Measurements from ENCODE around the gene CUX1. TPM values are rescaled to one million over a fixed set of nuclear protein-coding genes. Genes with fewer than 3 reads are reported as not detected.

CUX1 gene
- total RNA-seq, 2 experiments from 2014 or later = 35.6 to 38.0 TPM

GRCh38 chr7:102189756-102190155 lies 372.3 kb downstream of the CUX1 start:
- TF ChIP-seq CTCF (IDR thresholded peaks at IDR 0.05) = no peak
- Histone ChIP-seq H3K27me3 (ENCODE audit: control insufficient read depth in 1 of 2, insufficient read depth in 2 of 2, low read length in 2 of 2) (no peaks in the 10 kb centered on the region), H3K27ac (ENCODE audit: low read depth in 1 of 2, low read length in 2 of 2) (no peak overlapping the region), H3K4me1 (ENCODE audit: insufficient read depth, low read length) (no peaks in the 10 kb centered on the region), H3K9me3 (ENCODE audit: control insufficient read depth in 1 of 2, insufficient read depth in 1 of 2, low read length in 2 of 2) (no peaks in the 10 kb centered on the region), H3K4me3 (ENCODE audit: low read length) (no peak overlapping the region), H3K36me3 (ENCODE audit: insufficient read depth, low read length) (peaks cover 29% of the 10 kb centered on the region)
- ATAC-seq (ENCODE audit: poor library complexity) = no peak
- H3K27me3 Mint-ChIP-seq = no peaks in the 10 kb centered on the region
- H3K4me1 Mint-ChIP-seq (ENCODE audit: low read depth) = no peaks in the 10 kb centered on the region
- intact Hi-C loops (cut with DNase I, micrococcal nuclease) = no loop called here
- ChIA-PET CTCF (no interaction called here), POLR2A (no interaction called here)
- no peak for DNase-seq
- peaks cover 63% of the 10 kb centered on the region for H3K36me3 Mint-ChIP-seq (ENCODE audit: low read depth)
- no peak overlapping the region for H3K27ac Mint-ChIP-seq
- no peaks in the 10 kb centered on the region for H3K9me3 Mint-ChIP-seq
- H3K4me3 Mint-ChIP-seq = no peak overlapping the region

GRCh38 chr7:102190776-102191350 lies 373.4 kb downstream of the CUX1 start:
- no peak for TF ChIP-seq CTCF (IDR thresholded peaks at IDR 0.05)
- ATAC-seq (ENCODE audit: poor library complexity) (no peak), DNase-seq (no peak)
- H3K27ac ChIP-seq (ENCODE audit: low read depth in 1 of 2, low read length in 2 of 2) = no peak overlapping the region
- POLR2A ChIA-PET = no interaction called here
- Mint-ChIP-seq H3K27me3 (no peaks in the 10 kb centered on the region), H3K4me1 (ENCODE audit: low read depth) (no peaks in the 10 kb centered on the region), H3K36me3 (ENCODE audit: low read depth) (peaks cover 58% of the 10 kb centered on the region), H3K27ac (no peak overlapping the region), H3K4me3 (no peak overlapping the region), H3K9me3 (no peaks in the 10 kb centered on the region)
- no peaks in the 10 kb centered on the region for H3K27me3 ChIP-seq (ENCODE audit: control insufficient read depth in 1 of 2, insufficient read depth in 2 of 2, low read length in 2 of 2)
- H3K4me1 ChIP-seq (ENCODE audit: insufficient read depth, low read length) = no peaks in the 10 kb centered on the region
- intact Hi-C loops (cut with DNase I, micrococcal nuclease) = no loop called here
- H3K4me3 ChIP-seq (ENCODE audit: low read length) = no peak overlapping the region
- H3K9me3 ChIP-seq (ENCODE audit: control insufficient read depth in 1 of 2, insufficient read depth in 1 of 2, low read length in 2 of 2) = no peaks in the 10 kb centered on the region
- CTCF ChIA-PET = no interaction called here
- peaks cover 35% of the 10 kb centered on the region for H3K36me3 ChIP-seq (ENCODE audit: insufficient read depth, low read length)

DNA sequence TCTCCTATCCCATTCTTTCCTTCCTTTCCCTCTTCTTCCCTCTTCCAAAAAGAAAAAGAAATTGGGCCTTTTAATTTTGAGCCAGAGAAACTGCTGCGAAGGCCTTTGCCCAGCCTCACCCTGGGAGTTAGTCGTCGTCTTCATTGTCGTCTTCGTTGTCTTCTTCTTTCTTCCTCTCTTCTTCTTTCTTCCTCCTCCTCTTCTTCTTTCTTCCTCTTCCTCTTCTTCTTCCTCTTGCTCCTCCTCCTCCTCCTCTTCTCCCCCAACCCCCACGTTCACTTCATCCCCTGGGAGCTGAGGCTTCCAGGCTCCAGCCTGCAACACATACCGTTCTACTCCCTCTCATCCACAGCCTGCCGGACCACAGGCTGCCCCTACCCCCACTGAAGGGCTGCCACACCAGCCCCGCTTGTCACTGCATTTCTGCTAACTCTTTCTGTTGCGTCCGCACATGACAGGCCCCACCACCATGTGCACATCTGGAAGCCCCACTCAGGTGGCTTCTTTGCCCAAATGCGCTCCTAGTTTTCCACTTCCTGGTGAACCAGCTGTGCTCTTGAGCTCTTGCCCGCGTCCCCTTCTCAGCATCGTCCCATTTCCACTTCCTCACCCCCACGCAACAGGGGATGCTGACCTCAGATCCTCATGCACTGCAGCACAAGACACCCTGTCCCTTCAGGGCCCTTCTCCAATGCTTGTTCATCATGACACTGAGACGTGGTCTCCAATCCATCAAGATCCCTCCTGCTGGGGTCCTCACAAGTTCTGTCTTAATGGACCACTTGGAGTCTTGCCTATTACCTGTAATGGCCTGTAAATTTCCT lies 374.3 kb downstream of the CUX1 start:
- POLR2A ChIA-PET = no interaction called here
- Mint-ChIP-seq H3K4me1 (ENCODE audit: low read depth) (no peaks in the 10 kb centered on the region), H3K36me3 (ENCODE audit: low read depth) (peaks cover 59% of the 10 kb centered on the region), H3K4me3 (no peak overlapping the region), H3K9me3 (no peaks in the 10 kb centered on the region), H3K27me3 (no peaks in the 10 kb centered on the region), H3K27ac (no peak overlapping the region)
- Histone ChIP-seq H3K4me1 (ENCODE audit: insufficient read depth, low read length) (no peaks in the 10 kb centered on the region), H3K27me3 (ENCODE audit: control insufficient read depth in 1 of 2, insufficient read depth in 2 of 2, low read length in 2 of 2) (no peaks in the 10 kb centered on the region), H3K9me3 (ENCODE audit: control insufficient read depth in 1 of 2, insufficient read depth in 1 of 2, low read length in 2 of 2) (no peaks in the 10 kb centered on the region), H3K4me3 (ENCODE audit: low read length) (no peak overlapping the region), H3K27ac (ENCODE audit: low read depth in 1 of 2, low read length in 2 of 2) (no peak overlapping the region), H3K36me3 (ENCODE audit: insufficient read depth, low read length) (peaks cover 44% of the 10 kb centered on the region)
- TF ChIP-seq CTCF (IDR thresholded peaks at IDR 0.05) = no peak
- DNase-seq (no peak), ATAC-seq (ENCODE audit: poor library complexity) (no peak)
- CTCF ChIA-PET = no interaction called here
- intact Hi-C loops (cut with DNase I, micrococcal nuclease) = no loop called here
